Measurements from ENCODE around the gene MAPK10.

The MAPK10 gene

DNA sequence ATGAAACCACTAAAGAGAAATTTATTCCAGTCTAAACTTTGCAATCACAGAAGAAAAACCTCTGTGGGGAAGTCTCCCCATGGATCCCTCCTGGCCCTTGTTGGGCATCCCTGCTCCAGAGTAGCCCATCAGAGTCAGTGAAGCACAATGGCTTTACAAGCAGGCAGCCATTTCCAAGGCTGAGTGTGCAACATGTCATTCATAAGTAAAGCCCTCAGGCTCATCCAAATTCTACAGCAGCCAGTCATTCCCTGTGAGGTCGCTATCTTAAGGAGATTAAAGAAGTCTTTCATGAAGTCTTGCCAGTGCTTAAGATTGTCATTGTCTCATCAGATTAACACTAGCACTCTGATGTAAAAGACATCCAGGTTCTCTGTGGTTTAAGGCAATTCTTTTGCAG lies 17.0 kb upstream of the MAPK10 start:
- DNase-seq, result no peak
- peaks cover 40% of the 10 kb centered on the region for H3K36me3 Mint-ChIP-seq (ENCODE audit: low read depth)
- no peak overlapping the region for H3K4me3 Mint-ChIP-seq
- H3K27ac Mint-ChIP-seq, result no peak overlapping the region
- no peaks in the 10 kb centered on the region for H3K27me3 Mint-ChIP-seq (ENCODE audit: low read depth, poor library complexity)
- no peaks in the 10 kb centered on the region for H3K4me1 Mint-ChIP-seq
- H3K9me3 Mint-ChIP-seq, result peaks cover 47% of the 10 kb centered on the region
- TF ChIP-seq, protein P1, sequence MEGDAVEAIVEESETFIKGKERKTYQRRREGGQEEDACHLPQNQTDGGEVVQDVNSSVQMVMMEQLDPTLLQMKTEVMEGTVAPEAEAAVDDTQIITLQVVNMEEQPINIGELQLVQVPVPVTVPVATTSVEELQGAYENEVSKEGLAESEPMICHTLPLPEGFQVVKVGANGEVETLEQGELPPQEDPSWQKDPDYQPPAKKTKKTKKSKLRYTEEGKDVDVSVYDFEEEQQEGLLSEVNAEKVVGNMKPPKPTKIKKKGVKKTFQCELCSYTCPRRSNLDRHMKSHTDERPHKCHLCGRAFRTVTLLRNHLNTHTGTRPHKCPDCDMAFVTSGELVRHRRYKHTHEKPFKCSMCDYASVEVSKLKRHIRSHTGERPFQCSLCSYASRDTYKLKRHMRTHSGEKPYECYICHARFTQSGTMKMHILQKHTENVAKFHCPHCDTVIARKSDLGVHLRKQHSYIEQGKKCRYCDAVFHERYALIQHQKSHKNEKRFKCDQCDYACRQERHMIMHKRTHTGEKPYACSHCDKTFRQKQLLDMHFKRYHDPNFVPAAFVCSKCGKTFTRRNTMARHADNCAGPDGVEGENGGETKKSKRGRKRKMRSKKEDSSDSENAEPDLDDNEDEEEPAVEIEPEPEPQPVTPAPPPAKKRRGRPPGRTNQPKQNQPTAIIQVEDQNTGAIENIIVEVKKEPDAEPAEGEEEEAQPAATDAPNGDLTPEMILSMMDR (IDR thresholded peaks at IDR 0.05), result no peak

DNA sequence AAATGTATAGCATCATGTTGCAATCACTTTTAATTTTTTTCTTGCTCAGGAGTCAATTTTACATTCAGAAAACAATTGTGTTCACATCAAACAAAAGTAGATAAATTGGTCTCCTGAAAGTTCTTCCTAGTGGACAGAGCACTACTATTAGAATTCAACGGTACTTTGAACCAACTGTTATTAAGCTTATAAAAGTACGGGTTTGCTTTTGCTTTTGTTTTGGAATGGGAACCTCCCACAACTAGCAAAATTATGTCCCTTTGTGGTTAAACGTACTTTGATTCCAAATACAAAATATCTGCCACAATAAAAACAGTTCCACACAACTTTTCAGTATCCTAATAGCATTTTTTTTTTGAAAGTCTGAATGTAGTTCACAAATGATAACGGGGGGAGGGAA lies 8.6 kb upstream of the MAPK10 start:
- DNase-seq, result no peak
- Mint-ChIP-seq H3K4me1 (no peaks in the 10 kb centered on the region), H3K4me3 (no peak overlapping the region), H3K36me3 (ENCODE audit: low read depth) (peaks cover 21% of the 10 kb centered on the region), H3K27ac (no peak overlapping the region), H3K27me3 (ENCODE audit: low read depth, poor library complexity) (no peaks in the 10 kb centered on the region), H3K9me3 (peaks cover 23% of the 10 kb centered on the region)
- TF ChIP-seq, protein P1 (IDR thresholded peaks at IDR 0.05), result no peak

DNA sequence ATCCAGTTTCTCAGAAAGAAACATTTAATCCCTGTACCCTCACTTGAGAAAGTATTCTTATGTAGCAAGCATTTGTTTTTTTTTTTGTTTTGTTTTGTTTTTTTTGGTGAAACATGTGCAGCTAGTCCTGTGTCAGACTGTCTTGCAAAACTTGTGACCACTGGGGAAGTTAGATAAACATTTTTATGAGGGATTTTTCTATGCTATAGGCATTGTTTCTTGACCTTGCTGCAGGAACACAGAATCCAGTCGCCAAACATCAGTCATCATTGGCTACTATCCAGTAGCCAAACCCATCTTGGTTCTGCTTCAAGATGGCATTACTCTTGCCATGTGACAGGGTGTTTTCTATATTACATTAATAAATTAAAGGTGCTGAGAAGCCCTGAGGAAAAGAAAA lies 7.7 kb upstream of the MAPK10 start:
- H3K36me3 Mint-ChIP-seq (ENCODE audit: low read depth), result peaks cover 13% of the 10 kb centered on the region
- no peak overlapping the region for H3K27ac Mint-ChIP-seq
- H3K4me1 Mint-ChIP-seq, result no peaks in the 10 kb centered on the region
- H3K9me3 Mint-ChIP-seq, result peaks cover 14% of the 10 kb centered on the region
- no peak for DNase-seq
- TF ChIP-seq, protein P1 (IDR thresholded peaks at IDR 0.05), result no peak
- no peak overlapping the region for H3K4me3 Mint-ChIP-seq
- no peaks in the 10 kb centered on the region for H3K27me3 Mint-ChIP-seq (ENCODE audit: low read depth, poor library complexity)

DNA sequence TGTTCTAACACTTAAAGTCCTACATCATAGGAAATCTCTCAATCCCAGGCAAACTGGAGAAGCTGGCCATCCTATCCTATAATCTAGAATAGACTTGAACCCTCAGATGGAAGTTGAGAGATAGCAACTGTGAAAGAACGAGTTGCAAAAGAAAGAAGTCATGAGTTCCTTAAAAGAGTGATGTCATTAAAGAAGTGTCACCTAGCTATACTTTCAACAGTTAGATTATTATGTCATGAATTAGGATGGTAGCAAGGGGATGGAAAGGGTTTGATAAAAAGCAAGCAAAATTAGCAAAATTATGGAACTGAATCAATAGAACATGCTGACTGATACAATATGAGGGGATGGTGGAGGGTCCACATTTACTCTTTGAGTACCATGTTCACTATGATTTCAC lies 7.1 kb upstream of the MAPK10 start:
- Mint-ChIP-seq H3K9me3 (peaks cover 8% of the 10 kb centered on the region), H3K27ac (no peak overlapping the region), H3K4me1 (no peaks in the 10 kb centered on the region), H3K4me3 (no peak overlapping the region), H3K36me3 (ENCODE audit: low read depth) (peaks cover 6% of the 10 kb centered on the region), H3K27me3 (ENCODE audit: low read depth, poor library complexity) (no peaks in the 10 kb centered on the region)
- DNase-seq, result no peak
- TF ChIP-seq, protein P1 (IDR thresholded peaks at IDR 0.05), result no peak

DNA sequence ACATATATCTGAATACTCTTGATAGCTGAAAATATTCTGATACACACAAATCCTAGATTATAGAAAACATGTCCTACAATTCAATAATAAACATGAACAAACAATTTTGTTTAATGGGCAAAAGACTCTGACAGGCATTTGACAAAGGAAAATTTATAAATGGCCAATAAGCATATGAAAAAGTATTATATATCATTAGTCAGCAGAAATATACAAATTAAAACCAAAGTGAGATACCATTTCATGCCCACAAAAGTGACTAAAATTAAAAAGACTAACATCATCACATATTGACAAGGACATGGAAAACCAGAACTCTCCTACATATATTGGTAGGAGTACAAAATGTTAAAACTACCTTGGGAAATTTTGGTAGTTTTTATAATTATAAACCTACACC lies 2.7 kb upstream of the MAPK10 start:
- Mint-ChIP-seq H3K4me3 (no peak overlapping the region), H3K36me3 (ENCODE audit: low read depth) (no peaks in the 10 kb centered on the region), H3K27me3 (ENCODE audit: low read depth, poor library complexity) (no peaks in the 10 kb centered on the region), H3K27ac (no peak overlapping the region), H3K4me1 (peaks cover 37% of the 10 kb centered on the region), H3K9me3 (no peaks in the 10 kb centered on the region)
- no peak for DNase-seq
- TF ChIP-seq, protein P1 (IDR thresholded peaks at IDR 0.05), result no peak

DNA sequence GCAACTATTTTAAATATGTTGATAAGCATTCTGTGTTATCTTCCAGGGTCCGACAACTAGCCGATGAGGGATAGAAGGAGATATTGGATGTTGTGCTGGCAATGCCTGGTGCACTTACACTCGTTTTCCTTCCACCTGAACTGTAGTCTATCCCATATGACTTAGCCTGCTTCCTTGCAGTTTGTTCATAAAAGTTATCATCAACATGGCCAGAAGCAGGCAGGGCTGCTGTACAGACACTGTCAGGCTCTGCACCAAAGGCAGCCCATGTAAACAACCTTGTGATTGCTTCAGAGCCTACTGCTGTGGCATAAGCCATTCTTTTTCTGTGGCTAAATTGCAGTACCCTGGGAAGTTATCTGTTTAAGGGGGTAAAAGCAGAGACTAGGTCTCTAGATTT lies 1.6 kb downstream of the MAPK10 start:
- Mint-ChIP-seq H3K27me3 (ENCODE audit: low read depth, poor library complexity) (no peaks in the 10 kb centered on the region), H3K4me1 (peaks cover 42% of the 10 kb centered on the region), H3K4me3 (peak overlapping the region; percentile 33), H3K27ac (no peak overlapping the region), H3K9me3 (no peaks in the 10 kb centered on the region), H3K36me3 (ENCODE audit: low read depth) (no peaks in the 10 kb centered on the region)
- DNase-seq, result no peak
- TF ChIP-seq, protein P1 (IDR thresholded peaks at IDR 0.05), result no peak
